Sigmoid colon (tissue), 3 donors: ENCODE results near the gene RALGDS.

Experiments
- CTCF ChIP-seq, 4 experiments: fragments of 450-650 bp in 3 of 4; fragments of 200-600 bp in 1 of 4; IDR thresholded peaks; one replicate each; pipeline ENCODE4 v1.5.1; 2016 to 2019; ENCODE audit warnings: antibody characterized with exemption in 4 of 4, mild to moderate bottlenecking in 3 of 4, moderate library complexity in 2 of 4
- POLR2A ChIP-seq, 2 donors: fragments of 450-650 bp; IDR thresholded peaks; one replicate each; pipeline ENCODE4 v1.6.1; 2016; ENCODE audit warnings: antibody characterized with exemption in 2 of 2, mild to moderate bottlenecking in 2 of 2, moderate library complexity in 2 of 2

- no peak for TF ChIP-seq CTCF (IDR thresholded peaks at IDR 0.05)
- TF ChIP-seq POLR2A (IDR thresholded peaks at IDR 0.05) = no peak
Measured at GRCh38 chr9:133100506-133101355, 20.3 kb downstream of the RALGDS start.
